HG02642 (cell line): ENCODE results near the gene OVAAL.
"Not testable (repeated sequence)": the region's sequence is repeated elsewhere in the genome, so short reads cannot be mapped to it uniquely, and the experiment has no call there.

Experiments
- ATAC-seq: cut with Tn5 transposase; IDR thresholded peaks from one replicate; pipeline ENCODE4 v1.9.1; 2021; ENCODE audit warnings: mild to moderate bottlenecking; ENCODE audit not compliant: unreplicated experiment, poor library complexity

OVAAL gene

DNA sequence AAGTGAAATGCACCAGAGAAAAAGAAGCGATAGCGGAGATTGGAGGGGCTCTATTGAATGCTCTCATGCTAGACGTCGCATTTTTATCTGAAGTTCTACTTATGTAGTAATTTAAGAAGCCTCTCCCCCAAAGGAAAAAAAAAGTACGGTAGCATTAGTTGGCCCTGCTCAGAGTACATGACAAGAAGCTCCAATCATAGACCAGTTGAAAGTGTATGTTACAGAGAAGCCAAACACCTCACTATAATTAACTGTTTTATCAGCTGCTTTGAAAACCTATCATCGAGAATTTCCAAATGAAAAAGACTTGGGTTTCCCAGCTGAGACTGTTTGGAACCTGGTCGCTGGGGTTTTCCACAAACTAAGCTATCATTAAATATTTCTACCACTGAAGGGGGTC lies 19.6 kb upstream of the OVAAL start:
- ATAC-seq: no peak

- ATAC-seq: no peak
Measured at GRCh38 chr1:180540697-180541594, 17.8 kb upstream of the OVAAL start.

DNA sequence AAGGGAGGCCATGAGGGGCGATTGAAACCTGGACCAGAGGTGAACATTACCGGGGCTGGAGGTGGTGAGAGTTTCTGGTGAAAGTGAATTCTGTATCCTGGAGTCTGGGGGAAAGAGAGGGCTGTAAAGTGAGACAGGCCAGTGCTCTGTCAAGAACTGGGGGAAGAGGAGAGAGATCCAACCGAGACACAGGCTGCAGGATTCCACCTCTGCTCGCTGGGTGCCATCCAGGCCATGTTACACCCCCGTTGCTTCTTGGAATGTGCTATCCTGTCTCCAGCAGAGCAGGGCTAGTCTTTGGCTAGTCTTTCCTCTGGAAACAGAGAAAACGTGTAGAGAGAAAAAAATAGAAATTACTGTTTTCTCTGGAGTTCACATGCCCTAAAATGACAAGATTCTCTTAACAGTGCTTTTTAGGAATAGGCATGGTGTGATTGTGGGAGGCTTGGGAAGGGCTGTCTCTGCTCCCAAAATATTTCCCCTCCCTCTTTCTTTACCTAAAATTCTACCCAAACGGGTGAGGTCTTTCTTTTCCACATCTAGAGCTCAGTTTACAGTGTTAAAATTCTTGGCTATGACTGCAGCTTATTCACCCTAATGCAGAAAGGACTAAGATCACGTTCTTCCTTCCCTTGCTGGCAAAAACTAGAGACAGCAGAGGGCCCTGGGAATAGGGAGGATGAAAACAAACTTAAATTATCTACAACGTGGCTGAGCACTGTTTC lies 16.5 kb upstream of the OVAAL start:
- no peak for ATAC-seq

GRCh38 chr1:180542838-180543145 lies 16.0 kb upstream of the OVAAL start:
- no peak for ATAC-seq

- ATAC-seq: no peak
Measured at GRCh38 chr1:180544050-180544449, 14.7 kb upstream of the OVAAL start.

- no peak for ATAC-seq
Measured at GRCh38 chr1:180545991-180546390, 12.8 kb upstream of the OVAAL start.

GRCh38 chr1:180548686-180549317 lies 10.0 kb upstream of the OVAAL start:
- ATAC-seq: no peak

DNA sequence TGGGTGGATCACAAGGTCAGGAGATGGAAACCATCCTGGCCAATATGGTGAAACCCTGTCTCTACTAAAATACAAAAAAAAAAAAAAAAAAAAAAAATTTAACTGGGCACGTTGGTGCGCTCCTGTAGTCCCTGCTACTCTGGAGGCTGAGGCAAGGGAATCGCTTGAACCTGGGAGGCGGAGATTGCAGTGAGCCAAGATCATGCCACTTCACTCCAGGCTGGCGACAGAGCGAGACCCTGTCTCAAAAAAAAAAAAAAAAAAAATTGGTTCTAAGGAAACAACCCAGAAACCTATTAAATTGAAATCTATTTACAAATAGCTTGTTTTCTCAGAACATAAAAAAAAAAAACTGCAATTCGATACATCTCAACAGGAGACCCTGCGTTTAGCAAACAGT lies 9.0 kb upstream of the OVAAL start:
- ATAC-seq: not testable (repeated sequence)

GRCh38 chr1:180550241-180550640 lies 8.5 kb upstream of the OVAAL start:
- no peak for ATAC-seq

DNA sequence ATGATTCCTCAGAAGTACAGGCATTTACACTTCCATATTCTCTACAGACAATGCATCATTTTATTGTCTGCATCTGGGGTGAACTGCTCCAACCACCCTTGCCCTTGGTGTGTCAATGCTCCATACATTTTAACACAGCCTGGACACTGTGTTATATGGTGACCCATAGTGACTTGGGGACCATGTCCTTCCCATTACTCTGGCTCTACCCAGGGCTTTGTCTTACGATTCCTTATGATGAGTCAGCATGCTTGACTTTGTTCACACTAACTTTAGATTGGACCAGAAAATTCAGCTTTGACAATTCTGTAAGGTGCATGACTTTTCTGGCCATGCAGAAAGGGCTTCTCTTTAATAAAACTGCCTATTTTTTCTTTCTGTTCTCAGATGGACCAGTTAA lies 6.8 kb upstream of the OVAAL start:
- no peak for ATAC-seq

DNA sequence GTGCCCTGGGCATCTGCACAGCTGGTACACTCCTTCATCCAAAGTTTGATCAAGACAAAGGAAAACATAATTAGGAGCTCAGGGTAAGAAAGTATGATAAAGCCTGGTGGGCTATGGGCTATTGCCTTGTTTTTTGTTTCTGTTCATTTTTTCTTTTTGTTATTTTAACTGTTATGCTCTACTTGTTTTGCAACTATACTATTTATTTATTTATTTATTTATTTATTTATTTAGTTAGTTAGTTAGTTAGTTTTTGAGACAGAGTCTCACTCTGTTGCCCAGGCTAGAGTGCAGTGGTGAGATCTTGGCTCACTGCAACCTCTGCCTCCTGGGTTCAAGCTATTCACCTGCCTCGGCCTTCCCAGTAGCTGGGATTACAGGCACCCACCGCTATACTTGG lies 5.7 kb upstream of the OVAAL start:
- not testable (repeated sequence) for ATAC-seq

DNA sequence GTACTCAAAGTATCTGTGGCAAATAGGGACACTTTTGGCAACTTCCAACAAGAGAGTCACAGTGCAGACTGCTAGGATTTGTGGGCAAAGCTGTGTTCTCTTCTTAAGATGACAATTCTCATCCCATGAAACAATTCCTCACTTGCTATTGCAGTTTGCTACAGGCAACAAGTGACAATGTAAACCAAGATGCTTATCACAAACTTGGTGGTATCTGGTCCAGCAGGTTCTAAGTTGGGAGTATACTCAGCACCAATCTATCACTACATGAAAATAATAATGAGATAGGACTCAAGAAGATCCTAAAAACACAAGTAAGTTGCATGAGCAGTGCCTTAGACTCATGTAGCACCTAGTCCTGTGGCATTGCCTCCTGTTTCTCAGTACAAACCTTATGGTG lies 3.4 kb upstream of the OVAAL start:
- ATAC-seq: no peak

GRCh38 chr1:180560200-180560867 lies 1.6 kb downstream of the OVAAL start:
- ATAC-seq: no peak

- no peak for ATAC-seq
Measured at GRCh38 chr1:180560868-180561600, 2.3 kb downstream of the OVAAL start.

GRCh38 chr1:180562640-180563025 lies 3.9 kb downstream of the OVAAL start:
- no peak for ATAC-seq

- no peak for ATAC-seq
Measured at GRCh38 chr1:180563026-180563827, 4.5 kb downstream of the OVAAL start.

GRCh38 chr1:180565121-180565871 lies 6.5 kb downstream of the OVAAL start:
- ATAC-seq: no peak

DNA sequence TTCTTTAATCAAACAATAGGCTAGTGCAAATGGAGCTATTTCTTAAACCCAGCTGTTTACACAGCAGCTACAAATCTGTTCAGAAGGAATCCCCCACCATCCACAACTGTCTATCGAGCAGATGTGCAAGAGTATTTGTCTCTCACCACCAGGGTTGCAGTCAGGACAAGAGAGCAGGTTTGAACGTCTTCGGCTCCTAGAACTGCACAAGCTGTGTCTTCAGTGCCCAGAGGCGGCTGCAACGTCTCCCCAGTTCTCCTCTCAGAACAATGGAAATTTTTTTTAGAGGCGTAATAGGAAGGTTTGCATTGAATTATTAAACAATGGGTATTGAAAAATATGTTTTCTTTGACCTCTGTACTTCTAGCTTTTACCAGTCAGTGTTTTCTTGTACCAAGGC lies 7.3 kb downstream of the OVAAL start:
- no peak for ATAC-seq

GRCh38 chr1:180566495-180566894 lies 7.7 kb downstream of the OVAAL start:
- ATAC-seq: no peak
